ENCODE data around the gene MRPS7. TPM values are rescaled to one million over a fixed set of nuclear protein-coding genes. Genes with fewer than 3 reads are reported as not detected.

MRPS7 gene
- polyA plus RNA-seq, 3 donors: 26.7 to 122 (median 101) TPM

GRCh38 chr17:75241143-75241430 is 20.6 kb upstream of the MRPS7 start:
- Histone ChIP-seq H4K20me1 (ENCODE audit: insufficient read depth, low read length) (peaks cover 89% of the 10 kb centered on the region), H3K4me3 (replicated peaks in 1 of 3; ENCODE audit: low read depth in 2 of 3, low read length in 3 of 3) (no peak overlapping the region), H3K4me2 (replicated peaks; ENCODE audit: extremely low read depth, low read length, poor library complexity, severe bottlenecking) (no peak overlapping the region), H3K9ac (ENCODE audit: insufficient read depth, low read length, poor library complexity, severe bottlenecking) (no peak overlapping the region), H3K27ac (ENCODE audit: low read depth in 1 of 2, low read length in 2 of 2) (no peak overlapping the region), H3K4me1 (ENCODE audit: control insufficient read depth in 1 of 2, insufficient read depth in 2 of 2, low read length in 2 of 2) (peaks cover 34 to 41% of the 10 kb centered on the region in 2 donors), H3K36me3 (replicated peaks in 1 of 2; ENCODE audit: control insufficient read depth in 1 of 2, insufficient read depth in 2 of 2, low read length in 2 of 2) (peaks cover 92 to 100% of the 10 kb centered on the region in 2 donors), H3K27me3 (ENCODE audit: control insufficient read depth in 2 of 2, insufficient read depth in 2 of 2, low read length in 2 of 2) (no peaks in the 10 kb centered on the region), H2AFZ (ENCODE audit: insufficient read depth, low read depth, low read length, poor library complexity, severe bottlenecking) (no peak overlapping the region), H3K9me3 (replicated peaks in 1 of 2; ENCODE audit: control insufficient read depth in 1 of 2, insufficient read depth in 1 of 2, low read length in 2 of 2) (no peaks in the 10 kb centered on the region), H3K79me2 (ENCODE audit: insufficient read depth, low read length) (peaks cover 35% of the 10 kb centered on the region)
- Mint-ChIP-seq H3K9me3 (peaks cover 0 to 1% (median 0%) of the 10 kb centered on the region in 7 donors), H3K4me3 (no peak overlapping the region), H3K27ac (peak overlapping the region in 1 of 7 donors; percentile 19), H3K27me3 (ENCODE audit: low read depth in 3 of 3) (peaks cover 0 to 2% (median 0%) of the 10 kb centered on the region in 3 donors), H3K4me1 (peaks cover 49% of the 10 kb centered on the region), H3K36me3 (peaks cover 86 to 99% of the 10 kb centered on the region in 2 donors)
- TF ChIP-seq CTCF (IDR thresholded peaks at IDR 0.05): no peak
- DNase-seq: no peak
- 92% methylated on average over 2 of the region's 7 CpGs for WGBS (ENCODE audit: insufficient coverage)
- intact Hi-C loops (cut with micrococcal nuclease): no loop called here

DNA sequence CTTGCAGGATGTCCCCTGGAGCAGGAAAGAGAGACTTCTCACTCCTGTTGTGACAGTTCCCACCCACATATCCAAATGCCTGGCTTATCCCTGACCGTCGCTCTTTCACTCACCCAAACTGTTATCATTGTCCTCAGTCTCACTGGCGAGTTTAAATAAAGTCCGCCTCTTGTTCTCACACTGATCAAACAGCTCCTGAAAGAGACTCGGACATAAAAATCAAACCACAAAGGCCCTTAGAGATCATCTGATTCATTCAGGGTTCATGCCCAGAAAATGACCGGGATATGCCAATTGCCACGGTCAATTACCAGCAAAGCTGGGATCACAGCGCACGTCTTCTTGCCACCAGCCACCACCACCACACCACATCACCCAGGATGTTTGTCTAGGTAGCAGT is 20.2 kb upstream of the MRPS7 start:
- intact Hi-C loops (cut with micrococcal nuclease): no loop called here
- Histone ChIP-seq H4K20me1 (ENCODE audit: insufficient read depth, low read length) (peaks cover 93% of the 10 kb centered on the region), H3K79me2 (ENCODE audit: insufficient read depth, low read length) (peaks cover 39% of the 10 kb centered on the region), H3K9me3 (replicated peaks in 1 of 2; ENCODE audit: control insufficient read depth in 1 of 2, insufficient read depth in 1 of 2, low read length in 2 of 2) (no peaks in the 10 kb centered on the region), H3K36me3 (replicated peaks in 1 of 2; ENCODE audit: control insufficient read depth in 1 of 2, insufficient read depth in 2 of 2, low read length in 2 of 2) (peaks cover 92 to 100% of the 10 kb centered on the region in 2 donors), H3K4me2 (replicated peaks; ENCODE audit: extremely low read depth, low read length, poor library complexity, severe bottlenecking) (no peak overlapping the region), H3K27me3 (ENCODE audit: control insufficient read depth in 2 of 2, insufficient read depth in 2 of 2, low read length in 2 of 2) (no peaks in the 10 kb centered on the region), H3K4me1 (ENCODE audit: control insufficient read depth in 1 of 2, insufficient read depth in 2 of 2, low read length in 2 of 2) (peaks cover 34 to 43% of the 10 kb centered on the region in 2 donors), H3K4me3 (replicated peaks in 1 of 3; ENCODE audit: low read depth in 2 of 3, low read length in 3 of 3) (no peak overlapping the region), H3K27ac (ENCODE audit: low read depth in 1 of 2, low read length in 2 of 2) (peak overlapping the region in 1 of 2 donors; percentile 54), H3K9ac (ENCODE audit: insufficient read depth, low read length, poor library complexity, severe bottlenecking) (no peak overlapping the region), H2AFZ (ENCODE audit: insufficient read depth, low read depth, low read length, poor library complexity, severe bottlenecking) (no peak overlapping the region)
- 97% methylated on average over 9 of the region's 9 CpGs for WGBS (ENCODE audit: insufficient coverage)
- Mint-ChIP-seq H3K27me3 (ENCODE audit: low read depth in 3 of 3) (peaks cover 0 to 2% (median 0%) of the 10 kb centered on the region in 3 donors), H3K9me3 (peaks cover 0 to 1% (median 0%) of the 10 kb centered on the region in 7 donors), H3K27ac (peak overlapping the region in 5 of 7 donors; percentile 2 to 82 (median 18)), H3K4me1 (peaks cover 51% of the 10 kb centered on the region), H3K4me3 (no peak overlapping the region), H3K36me3 (peaks cover 87 to 99% of the 10 kb centered on the region in 2 donors)
- TF ChIP-seq CTCF (IDR thresholded peaks at IDR 0.05): no peak
- no peak for DNase-seq
